Keratinocyte (primary cell): ENCODE measurements around the gene GRK5.

Experiments used
- EZH2 ChIP-seq: IDR thresholded peaks from one replicate; pipeline ENCODE4 v1.6.1; 2012; ENCODE audit warnings: inconsistent platforms, mild to moderate bottlenecking, low read length, moderate library complexity
- TF ChIP-seq, protein P1 (sequence below), 3 experiments: IDR thresholded peaks in 1 of 3; conservative IDR thresholded peaks in 1 of 3; optimal IDR thresholded peaks in 1 of 3; 2 replicates in 2 of 3; 3 replicates in 1 of 3; pipeline versions ENCODE3 to v1.5.1; 2011; ENCODE audit warnings: low read length in 3 of 3, mild to moderate bottlenecking in 3 of 3, moderate library complexity in 2 of 3, control low read depth in 1 of 3, inconsistent platforms in 1 of 3; ENCODE audit not compliant: insufficient read depth in 2 of 3; ENCODE audit errors: extremely low read depth in 1 of 3

DNA sequence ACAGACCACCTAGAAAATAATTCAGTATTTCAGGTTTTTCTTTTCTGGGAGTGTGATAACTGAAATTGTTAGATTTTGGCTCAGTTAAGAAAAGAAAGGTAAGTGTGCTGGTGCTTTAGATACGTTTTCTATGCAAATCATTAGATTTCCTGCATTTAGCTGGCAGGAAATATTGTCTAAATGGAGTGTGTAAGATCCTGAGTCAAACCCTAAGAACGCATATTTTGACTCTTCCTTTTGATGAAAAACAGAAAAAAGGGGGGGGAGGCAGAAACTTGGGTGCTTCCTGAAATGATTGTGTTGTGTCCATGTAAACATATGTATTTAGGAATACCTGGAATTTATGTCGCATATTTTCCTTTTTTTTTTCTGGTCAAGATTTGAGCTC is 1.2 kb downstream of the GRK5 start:
- TF ChIP-seq, protein P1, sequence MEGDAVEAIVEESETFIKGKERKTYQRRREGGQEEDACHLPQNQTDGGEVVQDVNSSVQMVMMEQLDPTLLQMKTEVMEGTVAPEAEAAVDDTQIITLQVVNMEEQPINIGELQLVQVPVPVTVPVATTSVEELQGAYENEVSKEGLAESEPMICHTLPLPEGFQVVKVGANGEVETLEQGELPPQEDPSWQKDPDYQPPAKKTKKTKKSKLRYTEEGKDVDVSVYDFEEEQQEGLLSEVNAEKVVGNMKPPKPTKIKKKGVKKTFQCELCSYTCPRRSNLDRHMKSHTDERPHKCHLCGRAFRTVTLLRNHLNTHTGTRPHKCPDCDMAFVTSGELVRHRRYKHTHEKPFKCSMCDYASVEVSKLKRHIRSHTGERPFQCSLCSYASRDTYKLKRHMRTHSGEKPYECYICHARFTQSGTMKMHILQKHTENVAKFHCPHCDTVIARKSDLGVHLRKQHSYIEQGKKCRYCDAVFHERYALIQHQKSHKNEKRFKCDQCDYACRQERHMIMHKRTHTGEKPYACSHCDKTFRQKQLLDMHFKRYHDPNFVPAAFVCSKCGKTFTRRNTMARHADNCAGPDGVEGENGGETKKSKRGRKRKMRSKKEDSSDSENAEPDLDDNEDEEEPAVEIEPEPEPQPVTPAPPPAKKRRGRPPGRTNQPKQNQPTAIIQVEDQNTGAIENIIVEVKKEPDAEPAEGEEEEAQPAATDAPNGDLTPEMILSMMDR (optimal IDR thresholded peaks at IDR 0.05 in 1 of 3, IDR thresholded peaks at IDR 0.05 in 1 of 3, conservative IDR thresholded peaks at IDR 0.05 in 1 of 3; ENCODE audit: extremely low read depth in 1 of 3, insufficient read depth in 2 of 3, low read length in 3 of 3): no peak
- TF ChIP-seq EZH2: no peak
